Measurements from ENCODE around the gene NT5DC4. TPM values are rescaled to one million over a fixed set of nuclear protein-coding genes. Genes with fewer than 3 reads are reported as not detected.

Gene NT5DC4
- total and polyA plus RNA-seq, 2 of the 4 experiments (the other 2 are of a cell fraction) = not detected

- Histone ChIP-seq H2BK5ac (ENCODE audit: low read depth, low read length, poor library complexity, severe bottlenecking) (peak overlapping the region; percentile 63), H2AK9ac (replicated peaks; ENCODE audit: low read depth, low read length, poor library complexity) (peak overlapping the region; percentile 63), H4K20me1 (ENCODE audit: insufficient read depth, low read length) (no peaks in the 10 kb centered on the region), H3K9me1 (ENCODE audit: insufficient read depth, low read length) (peaks cover 7% of the 10 kb centered on the region), H3K4me2 (ENCODE audit: low read depth, low read length) (no peak overlapping the region), H3K27me3 (ENCODE audit: control insufficient read depth, insufficient read depth, low read length) (peaks cover 3% of the 10 kb centered on the region; the same call in 1 of the 2 replicates), H3K14ac (replicated peaks; ENCODE audit: low read depth, low read length) (0 out of 2 replicates have a peak overlapping the region, but pooled peaks have one; percentile 13), H3K56ac (ENCODE audit: extremely low read depth, insufficient read depth, low read length) (no peak overlapping the region), H2BK20ac (ENCODE audit: low read depth, low read length) (peak overlapping the region; percentile 22; the same call in 1 of the 2 replicates), H3K4me1 (ENCODE audit: control insufficient read depth, insufficient read depth, low read length) (peaks cover 8% of the 10 kb centered on the region), H3K9ac (ENCODE audit: low read depth, low read length) (no peak overlapping the region), H4K91ac (ENCODE audit: insufficient read depth, low read depth, low read length) (0 out of 2 replicates have a peak overlapping the region, but pooled peaks have one; percentile 16), H3K27ac (ENCODE audit: insufficient read depth, low read length) (no peak overlapping the region; the same call in 1 of the 2 replicates), H3K23ac (ENCODE audit: low read depth, low read length) (no peak overlapping the region), H3K18ac (ENCODE audit: low read depth, low read length) (no peak overlapping the region), H3K79me1 (ENCODE audit: low read depth in 1 of 2, low read length in 2 of 2) (no peaks in the 10 kb centered on the region), H2BK120ac (ENCODE audit: low read depth, low read length) (peak overlapping the region; percentile 63), H3K4me3 (ENCODE audit: insufficient read depth, low read depth, low read length) (no peak overlapping the region), H4K5ac (ENCODE audit: low read depth, low read length) (no peak overlapping the region), H2AFZ (replicated peaks; ENCODE audit: low read length, poor library complexity) (peak overlapping the region; percentile 87), H3K4ac (ENCODE audit: low read depth, low read length) (peak overlapping the region; percentile 64; the same call in 1 of the 2 replicates), H2BK15ac (ENCODE audit: low read depth, low read length) (peak overlapping the region; percentile 29; the same call in 1 of the 3 replicates), H2AK5ac (ENCODE audit: low read depth, low read length) (peak overlapping the region; percentile 82), H3K36me3 (ENCODE audit: control insufficient read depth, insufficient read depth, low read length) (no peaks in the 10 kb centered on the region), H3K9me3 (ENCODE audit: control insufficient read depth, insufficient read depth, low read length) (no peaks in the 10 kb centered on the region), H4K8ac (ENCODE audit: low read depth in 2 of 2, low read length in 2 of 2) (peak overlapping the region; percentile 43 to 56; a peak in 3 of 4 replicates)
- in situ Hi-C loops (cut with MboI; ENCODE audit: low sequenced_read_pairs) (no loop called here), dilution Hi-C loops (cut with HindIII; ENCODE audit: low sequenced_read_pairs, unreplicated experiment) (no loop called here), intact Hi-C loops (cut with micrococcal nuclease) (no loop called here)
- TF ChIP-seq FOS (IDR thresholded peaks at IDR 0.05; ENCODE audit: low read depth, low read length) (peak; percentile 73), CEBPB (IDR thresholded peaks at IDR 0.05; ENCODE audit: low read depth, low read length) (0 out of 2 replicates have a peak, but pooled peaks have one; percentile 30), SMC3 (IDR thresholded peaks at IDR 0.05; ENCODE audit: low read depth, low read length) (no peak)
- ATAC-seq (ENCODE audit: low read depth) (peak; percentile 67), DNase-seq (peak; percentile 84)
- WGBS, 2 experiments (ENCODE audit: extremely low coverage in 2 of 2, insufficient read length in 1 of 2) = 67% methylated on average over 10 of the region's 17 CpGs; no CpG with 5 or more reads in 1 of the 2 experiments
- ChIA-PET POLR2A (ENCODE audit: unreplicated experiment) (no interaction called here), CTCF (no interaction called here)
- no TSS peak for BruUV-seq (replicated peaks)
Measured at GRCh38 chr2:112712903-112713584, 7.8 kb upstream of the NT5DC4 start.

Measured in IMR-90 (cell line).